B cell (primary cell): ENCODE data around the gene RAB11FIP3. TPM values are rescaled to one million over a fixed set of nuclear protein-coding genes. Genes with fewer than 3 reads are reported as not detected.
"Not testable (repeated sequence)": the region's sequence is repeated elsewhere in the genome, so short reads cannot be mapped to it uniquely, and the experiment has no call there.

Experiments used
- ATAC-seq: fragments of 200-7000 bp; cut with Tn5 transposase; one replicate; pipeline ENCODE4 v1.10.0; 2021; ENCODE audit warnings: low read depth, mild to moderate bottlenecking, moderate number of reproducible peaks, moderate library complexity
- CTCF ChIA-PET: fragments of 350-600 bp; sonication (Branson Sonifier 250); formaldehyde crosslinking; loops from one replicate; lab custom pipeline; 2021; ENCODE audit warnings: antibody characterized with exemption, inconsistent platforms; lab: Charles Lee
- POLR2A ChIA-PET: fragments of 350-600 bp; sonication (Branson Sonifier 250); formaldehyde crosslinking; loops from one replicate; lab custom pipeline; 2021; ENCODE audit warnings: antibody characterized with exemption; lab: Charles Lee
- DNase-seq: peaks from one replicate; pipeline ENCODE4 v3.0.0; 2013
- H2AFZ ChIP-seq: 2 replicates; pipeline ENCODE4 v1.6.1; 2012; ENCODE audit warnings: mild to moderate bottlenecking, low read depth, low read length; ENCODE audit not compliant: insufficient read depth, poor library complexity, severe bottlenecking
- H3K27ac ChIP-seq, 2 donors: 1 replicate in 1 of 2; 2 replicates in 1 of 2; pipeline ENCODE4 v1.5.1; 2012 to 2013; ENCODE audit warnings: low read length in 2 of 2, mild to moderate bottlenecking in 2 of 2, moderate library complexity in 1 of 2
- H3K27me3 ChIP-seq, 4 experiments: fragments of 200-600 bp in 1 of 4; sonication (generic) in 1 of 4; replicated peaks in 1 of 4; 1 replicate in 2 of 4; 2 replicates in 2 of 4; pipeline versions ENCODE4 v1.6.1 to v1.7.0; 2013 to 2016; ENCODE audit warnings: low read length in 3 of 4, mild to moderate bottlenecking in 2 of 4, mixed read lengths in 1 of 4, moderate library complexity in 1 of 4; ENCODE audit not compliant: insufficient read depth in 4 of 4, control insufficient read depth in 3 of 4; ENCODE audit errors: control extremely low read depth in 1 of 4
- H3K36me3 ChIP-seq, 2 experiments: replicated peaks in 1 of 2; 1 replicate in 1 of 2; 2 replicates in 1 of 2; pipeline versions ENCODE4 v1.6.1 to v1.7.1; 2013; ENCODE audit warnings: low read length in 1 of 2; ENCODE audit not compliant: insufficient read depth in 2 of 2, control insufficient read depth in 1 of 2; ENCODE audit errors: control extremely low read depth in 1 of 2, extremely low read depth in 1 of 2
- H3K4me1 ChIP-seq, 2 donors: fragments of 200-600 bp in 1 of 2; sonication (generic) in 1 of 2; 1 replicate in 1 of 2; 2 replicates in 1 of 2; pipeline versions ENCODE4 v1.5.1 to v1.6.1; 2013 to 2017; ENCODE audit warnings: low read length in 2 of 2; ENCODE audit not compliant: control insufficient read depth in 2 of 2, insufficient read depth in 2 of 2
- H3K4me2 ChIP-seq: replicated peaks from 2 replicates; pipeline ENCODE3; 2012; ENCODE audit warnings: mild to moderate bottlenecking, low read depth, low read length; ENCODE audit not compliant: poor library complexity, severe bottlenecking
- H3K4me3 ChIP-seq, 5 experiments: fragments of 200-600 bp in 1 of 5; sonication (generic) in 1 of 5; 1 replicate in 3 of 5; 2 replicates in 2 of 5; pipeline versions ENCODE4 v1.5.1 to v1.7.0; 2011 to 2016; ENCODE audit warnings: low read length in 4 of 5, mild to moderate bottlenecking in 4 of 5, low read depth in 2 of 5, control low read depth in 1 of 5, moderate library complexity in 1 of 5; ENCODE audit not compliant: insufficient read depth in 1 of 5; ENCODE audit errors: control extremely low read depth in 1 of 5, extremely low read depth in 1 of 5
- H3K79me2 ChIP-seq: fragments of 200-600 bp; sonication (generic); one replicate; pipeline ENCODE4 v1.6.0; 2016; ENCODE audit warnings: low read length; ENCODE audit not compliant: control insufficient read depth, insufficient read depth
- H3K9ac ChIP-seq: fragments of 200-600 bp; sonication (generic); 2 replicates; pipeline ENCODE4 v1.6.1; 2017; ENCODE audit warnings: mild to moderate bottlenecking, low read length, moderate library complexity
- H3K9me3 ChIP-seq, 3 donors: one replicate each; pipeline versions ENCODE4 v1.6.1 to v1.7.1; 2013; ENCODE audit warnings: low read length in 2 of 3; ENCODE audit not compliant: control insufficient read depth in 2 of 3, insufficient read depth in 1 of 3; ENCODE audit errors: control extremely low read depth in 1 of 3
- H4K20me1 ChIP-seq: 2 replicates; pipeline ENCODE4 v1.6.0; 2012; ENCODE audit warnings: mild to moderate bottlenecking, low read length; ENCODE audit not compliant: insufficient read depth, control insufficient read depth, poor library complexity, severe bottlenecking
- H3K27ac Mint-ChIP-seq: one replicate; pipeline ENCODE4 v1.8.0; 2021; ENCODE audit warnings: mixed read lengths
- H3K27me3 Mint-ChIP-seq: one replicate; pipeline ENCODE4 v1.8.0; 2021; ENCODE audit warnings: mixed read lengths
- H3K4me1 Mint-ChIP-seq: one replicate; pipeline ENCODE4 v1.8.0; 2021; ENCODE audit warnings: mixed read lengths
- H3K4me3 Mint-ChIP-seq: one replicate; pipeline ENCODE4 v1.8.0; 2021; ENCODE audit warnings: mixed read lengths
- H3K9me3 Mint-ChIP-seq: one replicate; pipeline ENCODE4 v1.8.0; 2022; ENCODE audit warnings: mixed read lengths; ENCODE audit not compliant: insufficient read depth
- CTCF ChIP-seq: fragments of 200-600 bp; IDR thresholded peaks from one replicate; pipeline ENCODE4 v1.8.0; 2022; ENCODE audit warnings: antibody characterized with exemption, mild to moderate bottlenecking
- EZH2 ChIP-seq: IDR thresholded peaks from 2 replicates; pipeline ENCODE4 v1.6.1; 2012; ENCODE audit warnings: borderline replicate concordance, low read depth, mild to moderate bottlenecking, moderate library complexity, low read length; ENCODE audit not compliant: insufficient read depth, poor library complexity, severe bottlenecking
- WGBS: methylation state at CpG from one replicate; pipeline ENCODE4 v1.1.5; 2013; ENCODE audit warnings: missing lambda C conversion rate; ENCODE audit not compliant: insufficient coverage; 5-methylcytosine and 5-hydroxymethylcytosine counted together
- intact Hi-C: fragments of 100-400 bp; cut with micrococcal nuclease; formaldehyde crosslinking; loops from one replicate; pipeline ENCODE4 v1.10.0; 2022
- polyA plus RNA-seq: library from polyadenylated mRNA; depleted of rRNA; stranded (reverse); fragments of >200 nt; gene quantifications from 2 replicates; pipeline ENCODE4 v1.2.3, GENCODE V29; 2012
- total RNA-seq, 2 donors: library from RNA; stranded (reverse); fragments of 120-200 nt in 1 of 2; gene quantifications; 1 replicate in 1 of 2; 2 replicates in 1 of 2; pipeline versions ENCODE4 v1.2.3 to v1.2.4, GENCODE V29; 2013 to 2022

The RAB11FIP3 gene
- total and polyA plus RNA-seq, 2 donors (not counting 1 experiment from before 2014, with no cell fraction given): 24.3 to 57.2 TPM

GRCh38 chr16:387761-388666 is 37.4 kb upstream of the RAB11FIP3 start:
- H3K36me3 ChIP-seq, POLR2A ChIA-PET, H3K27ac Mint-ChIP-seq, H3K27me3 ChIP-seq, H2AFZ ChIP-seq, H3K4me3 Mint-ChIP-seq, H3K4me3 ChIP-seq, H3K79me2 ChIP-seq, H3K4me2 ChIP-seq, H3K9me3 ChIP-seq, H4K20me1 ChIP-seq, H3K9ac ChIP-seq, intact Hi-C loops, ATAC-seq, DNase-seq, H3K9me3 Mint-ChIP-seq, H3K27me3 Mint-ChIP-seq, H3K27ac ChIP-seq: not testable (repeated sequence)
- peaks cover 18% of the 10 kb centered on the region for H3K4me1 Mint-ChIP-seq
- CTCF ChIA-PET: interaction anchor here (1.2 kb wide), 1 partner anchor 12 kb away, joined by 3 read pairs; no protein-coding TSS in a partner anchor
- H3K4me1 ChIP-seq: peaks cover 13 to 16% of the 10 kb centered on the region in 2 donors
- WGBS: 95% methylated on average over 12 of the region's 20 CpGs

DNA sequence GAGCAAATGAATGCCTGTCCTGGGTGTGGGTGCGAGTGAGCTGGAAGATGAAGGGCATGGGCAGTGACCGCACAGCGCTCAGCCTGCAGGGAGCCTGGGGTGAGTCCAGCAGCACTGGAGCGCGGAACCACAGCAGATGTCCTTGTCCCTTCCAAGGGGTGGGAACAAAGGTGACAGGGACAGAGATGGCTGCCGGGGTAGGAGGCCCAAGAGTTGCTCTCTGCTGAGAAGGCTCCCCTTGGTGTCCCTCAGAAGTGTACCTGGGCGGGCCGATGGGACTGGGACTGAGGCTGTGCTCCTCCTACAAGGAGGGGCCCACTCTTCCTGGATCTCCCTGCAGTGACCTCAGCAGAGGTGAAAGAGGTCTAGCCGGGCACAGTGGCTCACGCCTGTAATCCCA is 36.1 kb upstream of the RAB11FIP3 start:
- DNase-seq (no peak), ATAC-seq (no peak)
- Histone ChIP-seq H3K27ac (no peak overlapping the region), H3K9me3 (peaks cover 0 to 5% (median 0%) of the 10 kb centered on the region in 3 donors), H2AFZ (no peak overlapping the region), H3K4me2 (no peak overlapping the region), H3K4me3 (no peak overlapping the region), H4K20me1 (no peaks in the 10 kb centered on the region), H3K79me2 (no peaks in the 10 kb centered on the region), H3K36me3 (no peaks in the 10 kb centered on the region), H3K9ac (no peak overlapping the region), H3K27me3 (no peaks in the 10 kb centered on the region), H3K4me1 (peaks cover 0 to 3% of the 10 kb centered on the region in 2 donors)
- POLR2A ChIA-PET: interaction anchor here (0.7 kb wide), 1 partner anchor 335 kb away, joined by 3 read pairs; no protein-coding TSS in a partner anchor
- intact Hi-C loops: no loop called here
- H3K27ac Mint-ChIP-seq: no peak overlapping the region
- no peak overlapping the region for H3K4me3 Mint-ChIP-seq
- WGBS: 88% methylated on average over 9 of the region's 10 CpGs
- TF ChIP-seq CTCF (no peak), EZH2 (no peak)
- H3K4me1 Mint-ChIP-seq: peaks cover 6% of the 10 kb centered on the region
- CTCF ChIA-PET: interaction anchor here (1.2 kb wide), 1 partner anchor 11 kb away, joined by 3 read pairs; no protein-coding TSS in a partner anchor
- no peaks in the 10 kb centered on the region for H3K27me3 Mint-ChIP-seq
- no peaks in the 10 kb centered on the region for H3K9me3 Mint-ChIP-seq
